ENCODE measurements around the gene LRMDA.
A peak's percentile ranks its signal among the peaks of the same experiment; 100 is the strongest.

DNA sequence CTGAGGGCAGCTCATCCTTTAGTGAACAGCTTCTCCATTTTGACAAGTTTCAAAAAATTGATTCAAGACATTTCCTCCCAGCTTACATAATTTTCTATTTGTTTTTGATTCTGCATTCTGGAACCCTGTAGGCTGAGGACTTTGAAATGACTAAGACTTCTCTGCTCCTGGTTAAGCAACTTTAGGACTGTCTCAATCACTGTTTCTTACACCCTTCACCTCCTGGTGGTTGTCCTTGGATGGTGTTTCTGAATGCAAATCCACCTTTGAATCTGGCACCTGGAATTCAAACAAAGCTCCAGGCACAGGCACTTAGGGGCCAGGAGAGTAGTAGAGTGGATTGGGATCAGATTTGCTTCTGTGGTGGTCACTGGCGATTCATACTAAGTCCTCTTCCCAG, 595.5 kb downstream of the LRMDA start:
- TF ChIP-seq CTCF (conservative IDR thresholded peaks at IDR 0.05; ENCODE audit: low read depth, low read length): peak; percentile 65
- no peak for TF ChIP-seq EZH2 (IDR thresholded peaks at IDR 0.05; ENCODE audit: low read length, unreplicated experiment)
- no peak for TF ChIP-seq EZH2phosphoT487 (IDR thresholded peaks at IDR 0.05; ENCODE audit: borderline replicate concordance, low read length)
